ENCODE measurements around the gene TRIP12.

The TRIP12 gene

GRCh38 chr2:229861431-229861830 is 60.4 kb downstream of the TRIP12 start:
- Histone ChIP-seq H3K4me1 (no peaks in the 10 kb centered on the region; the same call in 1 of the 2 replicates), H3K36me3 (peaks cover 22% of the 10 kb centered on the region), H3K4me3 (ENCODE audit: low read depth, low read length) (no peak overlapping the region), H3K27me3 (no peaks in the 10 kb centered on the region), H3K9me3 (no peaks in the 10 kb centered on the region)
- no peak for TF ChIP-seq CTCF (IDR thresholded peaks at IDR 0.05; ENCODE audit: low read depth, low read length)
- no peak for DNase-seq

- Histone ChIP-seq H3K4me3 (ENCODE audit: low read depth, low read length) (no peak overlapping the region), H3K36me3 (peaks cover 22% of the 10 kb centered on the region), H3K9me3 (no peaks in the 10 kb centered on the region), H3K4me1 (no peaks in the 10 kb centered on the region; the same call in 1 of the 2 replicates), H3K27me3 (no peaks in the 10 kb centered on the region)
- no peak for TF ChIP-seq CTCF (IDR thresholded peaks at IDR 0.05; ENCODE audit: low read depth, low read length)
- no peak for DNase-seq
Observed at GRCh38 chr2:229860334-229860733, 61.5 kb downstream of the TRIP12 start.

GRCh38 chr2:229858351-229858750 is 63.5 kb downstream of the TRIP12 start:
- no peaks in the 10 kb centered on the region for H3K27me3 ChIP-seq
- H3K9me3 ChIP-seq: no peaks in the 10 kb centered on the region
- no peak for DNase-seq
- H3K4me1 ChIP-seq: no peaks in the 10 kb centered on the region; the same call in 1 of the 2 replicates
- H3K36me3 ChIP-seq: peaks cover 26% of the 10 kb centered on the region
- no peak for TF ChIP-seq CTCF (IDR thresholded peaks at IDR 0.05; ENCODE audit: low read depth, low read length)
- H3K4me3 ChIP-seq (ENCODE audit: low read depth, low read length): no peak overlapping the region

DNA sequence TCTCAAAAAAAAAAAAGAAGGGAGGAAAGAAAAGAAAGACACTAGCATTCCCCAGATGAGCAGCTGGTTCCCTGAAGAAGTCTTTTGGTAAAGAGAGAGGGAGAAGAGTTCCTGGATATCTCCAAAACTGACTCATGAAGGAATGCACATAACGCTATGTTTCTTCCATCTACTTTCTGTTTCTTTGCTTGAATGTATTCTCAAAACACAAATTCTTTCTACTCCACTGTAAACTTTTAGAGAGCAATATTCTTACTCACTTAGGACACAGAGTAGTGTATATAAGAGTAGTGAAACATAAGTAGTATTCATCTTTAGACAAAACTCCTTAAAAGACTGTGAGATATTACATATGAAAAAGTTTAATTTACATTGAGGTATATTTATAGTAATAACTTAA is 64.2 kb downstream of the TRIP12 start:
- TF ChIP-seq CTCF (IDR thresholded peaks at IDR 0.05; ENCODE audit: low read depth, low read length): no peak
- peaks cover 26% of the 10 kb centered on the region for H3K36me3 ChIP-seq
- no peaks in the 10 kb centered on the region for H3K9me3 ChIP-seq

DNA sequence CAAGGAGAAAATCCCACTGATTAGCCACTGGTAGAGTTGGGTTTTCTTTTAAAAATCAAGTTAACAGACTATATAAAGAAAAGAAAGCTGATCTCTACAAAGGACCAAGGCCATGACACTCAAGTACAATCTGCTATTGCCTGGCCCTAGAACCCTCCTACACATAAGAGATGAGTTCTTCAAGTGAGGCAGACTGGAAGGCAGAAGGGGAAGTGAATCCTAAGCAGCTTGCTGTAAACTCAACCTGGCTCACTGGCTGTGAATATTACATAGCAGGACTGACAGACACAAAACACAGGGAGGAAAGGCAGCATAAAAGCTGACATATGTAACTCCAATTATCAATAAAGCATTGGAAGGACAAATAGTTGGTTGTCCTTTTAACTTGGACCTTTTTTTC is 65.4 kb downstream of the TRIP12 start:
- Histone ChIP-seq H3K4me1 (no peaks in the 10 kb centered on the region; the same call in 1 of the 2 replicates), H3K9me3 (no peaks in the 10 kb centered on the region), H3K36me3 (peaks cover 31% of the 10 kb centered on the region), H3K4me3 (ENCODE audit: low read depth, low read length) (no peak overlapping the region), H3K27me3 (no peaks in the 10 kb centered on the region)
- DNase-seq: no peak
- TF ChIP-seq CTCF (IDR thresholded peaks at IDR 0.05; ENCODE audit: low read depth, low read length): no peak

More for the DNA sequence above, 64.2 kb downstream of the TRIP12 start:
- Histone ChIP-seq H3K4me1 (no peaks in the 10 kb centered on the region; the same call in 1 of the 2 replicates), H3K4me3 (ENCODE audit: low read depth, low read length) (no peak overlapping the region), H3K27me3 (no peaks in the 10 kb centered on the region)
- no peak for DNase-seq

GRCh38 chr2:229855116-229855515 is 66.7 kb downstream of the TRIP12 start:
- TF ChIP-seq CTCF (IDR thresholded peaks at IDR 0.05; ENCODE audit: low read depth, low read length): no peak
- Histone ChIP-seq H3K9me3 (no peaks in the 10 kb centered on the region), H3K4me3 (ENCODE audit: low read depth, low read length) (no peak overlapping the region), H3K36me3 (peaks cover 31% of the 10 kb centered on the region), H3K4me1 (no peaks in the 10 kb centered on the region; the same call in 1 of the 2 replicates), H3K27me3 (no peaks in the 10 kb centered on the region)
- no peak for DNase-seq
